ELR (cell line): ENCODE results near the gene PALD1.

ENCODE experiments used
- DNase-seq: peaks from one replicate; pipeline ENCODE4 v3.0.0-alpha.2; 2015; ENCODE audit warnings: low read depth

The PALD1 gene

DNA sequence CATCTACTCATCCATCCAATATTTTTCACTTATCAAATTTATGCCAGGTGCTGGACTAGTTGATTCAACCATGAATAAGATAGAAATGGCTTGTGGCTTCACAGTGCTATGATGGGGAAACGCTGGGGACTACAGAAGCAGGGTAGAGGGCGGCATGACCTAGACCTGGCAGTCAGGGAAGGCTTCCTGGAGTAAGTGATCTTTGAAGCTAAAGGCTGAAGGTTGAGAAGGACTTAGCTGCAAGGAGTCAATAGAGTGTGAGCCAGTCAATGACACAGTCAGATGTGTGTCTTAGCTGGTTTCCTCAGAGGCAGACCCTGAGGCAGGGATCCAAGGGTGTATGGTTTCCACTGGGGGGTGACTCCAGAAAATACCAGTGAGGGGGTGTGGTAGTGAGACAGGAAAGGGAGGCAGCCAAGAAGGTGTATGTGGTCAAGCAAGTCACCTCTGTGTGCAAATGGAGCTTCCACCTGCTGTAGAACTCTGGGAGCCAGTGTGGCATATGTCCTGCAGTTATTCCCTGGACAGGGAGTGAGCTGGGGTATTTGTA lies 113.7 kb downstream of the PALD1 start:
- DNase-seq: no peak

DNA sequence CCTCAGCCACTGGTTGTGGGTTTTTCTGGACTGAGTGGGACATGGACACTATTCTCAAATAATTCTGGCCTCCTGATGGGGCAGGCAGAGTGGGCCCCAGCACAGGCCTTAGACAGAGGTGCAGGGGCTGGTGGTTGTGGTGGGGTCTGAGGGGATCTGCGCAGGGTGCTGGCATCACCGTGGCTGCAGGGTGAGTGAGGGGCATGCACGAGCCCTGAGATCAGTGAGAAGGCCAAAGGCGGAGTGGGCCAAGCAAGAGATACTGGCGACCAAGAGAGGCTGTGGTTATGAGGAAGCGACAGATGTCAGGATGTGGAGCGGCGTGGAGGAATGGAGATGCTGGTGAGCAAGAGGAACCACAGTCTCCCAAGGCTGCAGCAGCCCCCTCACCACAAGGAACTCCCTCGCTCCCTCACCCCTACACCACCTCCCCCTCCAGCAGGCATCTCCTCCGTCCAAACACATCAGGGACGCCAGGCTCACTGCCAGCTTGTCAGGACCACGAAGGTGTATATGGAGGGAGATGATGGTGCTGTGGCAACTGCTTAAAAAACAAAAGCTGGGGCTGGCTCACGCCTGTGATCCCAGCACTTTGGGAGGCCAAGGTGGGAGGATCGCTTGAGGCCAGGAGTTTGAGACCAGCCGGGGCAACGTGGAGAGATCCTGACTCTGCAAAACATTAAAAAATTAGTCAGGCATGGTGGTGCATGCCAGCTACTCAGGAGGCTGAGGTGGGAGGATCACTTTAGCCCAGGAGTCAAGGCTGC lies 114.4 kb downstream of the PALD1 start:
- no peak for DNase-seq

DNA sequence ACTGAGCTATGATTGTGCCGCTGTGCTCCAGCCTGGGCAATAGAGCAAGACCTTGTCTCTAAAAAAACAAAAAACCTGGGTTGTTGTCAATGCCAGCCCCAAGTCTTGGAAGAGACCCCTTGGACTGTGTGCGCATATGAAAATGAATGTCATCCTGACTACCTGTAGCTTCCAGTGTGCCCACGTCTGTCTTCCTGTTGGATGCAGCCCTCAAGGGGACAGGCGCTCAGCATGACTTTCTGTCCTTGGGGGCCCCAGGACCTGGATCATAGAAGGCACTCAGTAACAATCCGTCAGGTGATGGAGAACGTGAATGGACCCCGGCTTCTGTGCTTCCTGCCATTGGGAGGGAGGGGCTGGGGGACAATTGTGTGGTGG lies 114.9 kb downstream of the PALD1 start:
- no peak for DNase-seq

DNA sequence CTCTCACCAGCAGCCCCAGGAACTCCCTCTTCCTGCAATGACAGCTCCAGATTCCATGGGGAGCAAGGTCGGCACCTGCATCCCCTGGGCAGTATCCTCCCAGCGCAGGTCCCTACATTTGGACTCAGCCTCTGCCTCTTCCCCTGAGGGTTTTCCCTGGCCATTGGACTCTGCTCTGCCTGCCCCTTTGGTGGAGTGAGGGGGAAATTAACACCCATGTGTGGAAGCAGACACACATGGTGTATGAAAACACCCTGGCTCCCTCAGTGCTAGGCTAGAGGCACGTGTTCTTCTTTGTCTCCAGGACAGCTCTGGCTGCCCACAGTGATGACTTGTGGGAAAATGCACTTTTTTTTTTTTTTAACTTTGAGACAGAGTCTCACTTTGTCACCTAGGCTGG lies 115.6 kb downstream of the PALD1 start:
- DNase-seq: no peak

DNA sequence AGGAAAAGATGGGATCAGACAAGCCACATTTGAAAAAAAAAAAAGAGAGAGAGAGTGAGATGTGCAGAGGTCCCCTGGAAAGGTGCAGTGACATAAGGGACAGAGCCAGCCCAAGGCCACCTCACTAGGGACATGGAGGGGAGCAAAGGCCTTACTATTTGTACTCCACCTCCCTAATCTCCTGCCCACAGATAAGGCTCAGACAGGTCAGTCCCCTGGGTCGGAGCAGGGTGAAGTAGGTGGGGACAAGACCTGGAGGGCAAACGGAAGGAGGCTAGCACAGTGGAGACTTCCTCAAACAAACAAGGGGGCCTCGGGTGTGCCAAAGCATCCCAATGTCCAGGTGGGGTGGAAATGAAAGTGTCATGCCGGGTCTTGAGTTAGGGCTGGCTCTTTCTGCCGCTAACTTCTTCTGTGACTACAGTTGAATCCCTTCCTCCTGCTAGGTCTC lies 117.0 kb downstream of the PALD1 start:
- no peak for DNase-seq

DNA sequence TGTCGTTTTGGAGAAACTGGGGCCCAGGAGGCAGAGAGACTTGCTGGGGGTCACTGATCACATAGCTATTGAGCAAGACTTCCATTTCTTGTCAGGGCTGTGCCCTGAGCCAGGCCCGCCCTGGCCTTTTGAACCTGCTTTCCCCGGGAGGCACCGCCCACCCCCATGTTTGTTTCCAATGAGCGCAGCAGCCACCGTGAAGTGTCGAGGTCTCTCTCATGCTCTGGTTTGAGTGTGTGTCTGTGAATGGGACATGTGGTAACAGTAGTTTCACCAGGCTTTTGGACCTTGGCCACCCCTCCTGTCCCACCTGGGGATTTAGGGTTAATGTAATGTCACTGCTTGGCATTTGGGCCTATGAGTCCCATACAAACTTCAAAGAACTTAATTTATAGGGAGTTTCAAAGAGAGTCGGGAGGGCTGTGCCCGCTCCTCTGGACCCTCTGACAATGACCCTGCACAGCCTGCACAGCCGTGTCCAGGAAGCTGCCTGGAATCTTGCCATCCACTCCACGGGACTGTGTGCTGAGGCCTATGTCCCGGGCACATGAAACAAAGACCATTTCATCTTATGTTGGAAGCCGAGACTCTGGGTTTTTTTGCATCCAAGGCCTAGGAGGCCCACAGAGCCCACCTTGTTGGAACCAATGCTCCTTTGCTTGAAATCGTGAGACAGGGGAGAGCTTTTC lies 117.7 kb downstream of the PALD1 start:
- no peak for DNase-seq

DNA sequence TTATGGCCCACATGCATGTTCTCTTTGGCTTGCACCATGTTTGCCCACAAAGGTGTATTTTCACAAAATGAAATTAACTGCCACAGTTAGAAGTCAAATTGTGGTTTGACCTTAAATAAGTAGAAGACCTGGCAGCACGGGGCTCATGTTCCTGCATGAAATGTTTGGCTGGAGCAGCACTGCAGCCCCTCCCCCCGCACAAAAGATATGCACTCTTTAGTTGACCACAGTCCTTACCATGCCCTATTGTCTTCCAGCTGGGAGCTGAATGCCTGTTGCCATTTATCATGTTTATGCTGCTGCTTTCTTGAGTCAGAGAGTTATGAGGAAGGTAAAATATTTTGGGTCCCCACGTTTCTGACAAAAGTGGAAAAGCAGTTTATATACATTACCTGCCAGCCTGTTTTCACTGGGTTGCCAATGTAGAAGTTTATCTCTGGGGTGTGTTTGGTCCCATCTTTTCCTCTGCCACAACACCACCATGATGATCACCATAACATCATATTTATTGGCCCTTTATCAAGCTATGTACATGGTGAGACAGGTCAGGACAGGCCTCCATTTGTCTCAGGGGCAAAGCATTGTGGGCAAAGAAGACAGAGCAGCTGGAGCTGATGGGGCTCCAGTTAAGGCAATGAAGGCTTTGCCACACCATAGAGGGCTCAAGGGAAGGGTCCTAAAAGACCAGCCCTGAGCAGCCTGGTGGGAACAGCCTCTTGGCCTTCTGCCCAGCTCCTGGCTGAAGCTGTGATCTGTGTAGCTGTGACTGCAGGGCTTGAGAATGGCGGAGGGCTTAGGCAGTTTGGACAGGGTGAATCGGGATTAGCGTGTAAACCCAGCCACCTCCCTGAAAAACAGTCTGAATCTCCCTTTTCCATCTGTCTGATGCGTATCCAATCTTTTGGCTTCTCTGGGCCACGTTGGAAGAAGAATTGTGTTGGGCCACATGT lies 118.6 kb downstream of the PALD1 start:
- DNase-seq: no peak

DNA sequence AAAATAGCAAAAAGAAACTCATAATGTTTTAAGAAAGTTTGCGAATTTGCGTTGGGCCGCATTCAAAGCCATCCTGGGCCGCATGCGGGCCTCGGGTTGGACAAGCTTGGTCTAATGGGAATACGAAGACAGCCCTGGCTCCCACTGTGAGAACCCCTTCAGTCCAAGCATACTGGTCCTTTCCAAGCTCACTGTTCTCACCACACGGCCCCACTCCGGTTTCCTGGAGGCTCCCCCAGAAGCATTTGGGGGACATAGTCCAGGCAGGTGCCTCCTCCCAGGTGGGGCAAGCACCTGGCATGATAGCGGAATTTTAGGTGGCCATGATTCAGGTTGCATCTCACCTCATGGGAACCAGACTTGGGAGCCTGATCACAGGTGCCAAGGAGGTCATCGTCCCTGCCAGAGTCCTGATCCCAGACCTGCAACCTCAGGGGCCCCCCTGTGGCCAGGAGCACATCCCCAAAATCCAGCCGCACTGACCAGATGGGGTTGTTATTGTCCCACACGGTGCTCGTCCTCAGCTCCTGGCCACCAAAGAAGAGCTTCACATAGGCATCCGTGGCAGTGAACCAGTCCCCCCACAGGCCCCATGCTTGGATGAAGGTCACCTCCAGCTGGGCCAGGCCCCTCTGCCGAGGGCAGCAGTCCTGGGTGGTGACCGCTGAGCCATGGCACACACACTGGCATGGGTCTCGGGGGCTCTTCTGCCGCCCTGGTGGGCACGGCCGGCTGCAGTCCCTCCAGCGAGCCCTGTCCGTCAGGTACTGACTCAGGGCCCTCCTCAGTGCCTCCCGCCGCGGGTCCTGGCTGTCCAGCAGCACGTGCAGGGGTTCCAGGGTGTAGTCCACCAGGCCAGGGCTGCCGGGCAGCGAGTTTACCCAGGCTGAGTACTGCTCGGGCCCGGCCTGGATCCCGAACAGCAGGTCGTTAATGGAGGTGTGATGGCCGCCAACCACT lies 119.6 kb downstream of the PALD1 start:
- DNase-seq: no peak

DNA sequence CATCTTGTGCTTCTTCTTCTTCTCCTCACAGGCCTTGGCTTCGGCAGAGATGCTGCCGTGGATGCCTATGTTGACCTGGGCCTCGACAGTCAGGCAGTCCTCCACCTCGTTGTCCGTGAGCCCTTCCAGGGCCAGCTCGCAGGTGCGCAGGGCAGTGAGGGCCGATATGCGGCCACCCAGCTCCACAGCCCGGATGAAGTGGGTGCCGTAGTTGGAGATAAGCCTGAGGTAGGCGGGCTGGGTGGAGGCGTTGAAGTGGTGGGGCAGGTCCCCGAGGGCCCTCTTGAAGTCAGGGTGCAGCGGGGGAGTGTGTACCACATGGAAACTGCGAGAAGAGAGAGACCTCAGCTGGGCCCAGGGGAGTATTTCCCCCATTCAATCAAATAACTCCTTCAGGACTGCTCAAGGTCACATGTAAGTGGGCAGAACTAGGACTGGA lies 120.3 kb downstream of the PALD1 start:
- no peak for DNase-seq

DNA sequence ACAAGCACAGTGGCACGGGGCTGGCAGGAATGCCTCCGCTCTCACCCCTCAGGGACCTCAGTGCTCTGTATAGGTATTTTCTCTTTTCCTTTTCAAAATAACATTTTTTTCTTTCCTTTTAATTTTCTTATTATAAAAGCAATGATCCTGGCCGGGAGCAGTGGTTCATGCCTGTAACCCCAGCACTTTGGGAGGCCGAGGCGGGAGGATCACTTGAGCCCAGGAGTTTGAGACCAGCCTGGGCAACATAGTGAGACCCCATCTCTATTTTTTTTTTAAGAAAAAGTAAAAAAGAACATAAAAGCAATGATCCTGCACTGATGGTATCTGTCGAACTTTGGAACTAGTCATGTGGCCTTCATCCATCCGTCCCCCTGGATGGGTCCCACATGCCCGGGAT lies 120.8 kb downstream of the PALD1 start:
- DNase-seq: no peak

DNA sequence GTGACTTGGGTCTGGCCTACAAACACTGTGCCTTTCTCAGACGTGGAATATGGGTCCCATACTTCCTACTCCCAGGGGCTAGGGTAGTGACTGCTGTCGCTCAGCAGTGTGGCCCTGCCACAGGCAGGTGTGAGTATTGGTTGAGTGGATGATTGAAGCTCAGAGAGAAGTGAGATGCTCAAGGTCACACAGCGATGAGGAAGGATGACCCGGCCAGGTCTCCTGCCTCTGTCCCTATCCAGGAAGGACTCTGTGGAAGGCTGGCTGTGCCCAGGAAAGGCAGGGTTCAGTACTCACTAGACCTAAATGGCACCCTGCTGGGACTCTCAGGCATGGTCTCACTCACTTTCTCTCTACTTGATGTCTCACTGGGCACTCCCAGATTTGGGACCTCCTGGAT lies 121.2 kb downstream of the PALD1 start:
- DNase-seq: no peak

DNA sequence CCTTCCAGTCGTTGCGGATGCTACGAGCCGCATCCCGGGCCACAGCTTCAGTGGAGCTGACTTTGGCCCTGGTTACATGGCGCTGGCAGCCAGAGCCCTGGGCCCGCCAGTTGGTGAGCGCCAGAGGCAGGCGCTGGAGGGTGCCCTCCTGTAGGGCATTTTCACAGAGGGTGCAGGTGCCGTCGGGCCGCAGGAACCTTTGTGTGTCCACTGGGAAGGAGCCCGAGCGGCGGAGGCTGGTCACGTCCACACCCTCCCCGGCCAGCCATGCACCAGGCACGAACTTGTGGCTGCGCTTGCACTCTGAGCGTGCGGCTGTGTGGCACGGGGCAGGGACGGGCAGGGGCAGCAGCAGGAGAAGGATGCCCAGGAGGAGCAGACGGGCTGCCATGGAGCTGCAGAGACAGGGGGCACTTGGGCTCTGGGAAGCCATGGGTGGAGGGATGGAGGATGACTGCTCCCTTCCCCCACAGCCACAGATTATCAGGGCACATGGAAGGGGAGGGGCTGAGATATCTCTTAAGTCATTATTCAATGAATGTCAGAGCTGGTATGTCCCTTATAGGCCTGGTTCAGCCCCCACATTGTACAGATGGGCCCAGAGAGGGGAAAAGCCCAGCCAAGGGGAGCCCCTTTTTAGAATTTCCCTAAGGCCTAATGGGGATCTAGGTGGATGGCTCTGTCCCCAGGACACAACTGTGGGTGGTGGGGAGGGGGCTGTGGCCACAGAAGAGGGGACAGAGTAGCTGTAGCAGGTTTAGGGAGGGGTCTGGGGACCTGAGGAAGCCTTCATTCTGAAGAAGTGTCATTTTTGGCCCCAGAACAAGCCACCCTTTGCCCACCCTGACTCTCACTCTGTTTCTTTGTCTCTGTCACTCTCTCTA lies 122.2 kb downstream of the PALD1 start:
- no peak for DNase-seq

DNA sequence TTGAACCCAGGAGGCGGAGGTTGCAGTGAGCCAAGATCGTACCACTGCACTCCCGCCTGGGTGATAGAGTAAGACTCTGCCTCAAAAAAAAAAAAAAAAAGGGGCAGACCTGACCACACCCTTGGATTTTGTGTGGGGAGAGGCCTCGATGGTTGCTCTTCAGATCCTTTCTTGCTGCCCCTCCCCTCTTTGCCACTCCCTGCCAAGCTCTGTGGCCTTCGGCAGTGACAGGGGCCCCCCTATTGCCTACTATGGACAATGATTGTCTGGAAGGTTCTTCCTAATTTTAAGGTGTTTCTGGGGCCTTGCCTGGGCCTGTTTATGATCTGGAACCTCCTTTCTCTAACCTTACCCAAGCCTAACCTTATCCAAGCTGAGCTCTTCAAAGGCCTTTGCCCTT lies 123.2 kb downstream of the PALD1 start:
- no peak for DNase-seq

DNA sequence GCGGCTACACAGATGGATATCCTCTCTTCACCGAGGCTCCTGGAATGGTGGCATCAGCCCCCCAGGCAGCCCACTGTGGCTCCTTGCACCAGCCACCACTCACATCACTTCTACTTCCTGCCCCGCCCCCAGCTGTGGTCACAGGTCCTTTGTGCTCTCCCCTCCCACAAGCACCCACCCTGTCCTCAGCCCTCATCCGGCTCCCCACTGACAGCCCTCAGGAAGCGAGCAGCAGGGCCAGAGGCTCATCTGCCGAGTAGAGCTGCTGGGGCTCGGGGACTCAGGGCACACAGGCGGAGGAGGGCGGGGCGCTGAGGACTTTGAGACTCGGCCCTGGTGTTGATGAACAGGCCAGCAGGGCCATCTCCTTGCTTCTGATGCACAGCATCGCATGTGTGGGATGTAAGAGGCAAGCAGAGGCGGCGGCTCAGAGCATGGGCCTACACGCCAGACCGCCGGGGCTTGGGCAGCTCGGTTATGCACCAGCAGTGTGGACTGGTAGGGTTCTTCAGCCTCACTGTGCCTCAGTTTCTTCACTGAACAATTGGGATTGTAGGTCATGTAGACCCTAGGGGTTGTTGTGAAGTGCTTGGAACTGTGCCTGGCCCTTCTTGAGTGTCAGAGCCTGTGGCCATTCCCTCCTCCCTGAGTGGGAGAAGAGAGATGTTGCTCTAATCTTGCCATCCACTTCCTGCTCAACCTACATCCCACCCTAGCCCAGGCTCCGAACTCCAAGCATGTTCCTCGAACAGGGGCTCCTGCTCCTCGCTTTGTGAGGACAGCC lies 124.3 kb downstream of the PALD1 start, which contains the start of gene PRF1:
Gene PRF1, minus strand, starts transcription at position 77 of the 784 bp plus-strand sequence. CDS start 1,839 bp downstream, outside the sequence.
- DNase-seq: no peak

DNA sequence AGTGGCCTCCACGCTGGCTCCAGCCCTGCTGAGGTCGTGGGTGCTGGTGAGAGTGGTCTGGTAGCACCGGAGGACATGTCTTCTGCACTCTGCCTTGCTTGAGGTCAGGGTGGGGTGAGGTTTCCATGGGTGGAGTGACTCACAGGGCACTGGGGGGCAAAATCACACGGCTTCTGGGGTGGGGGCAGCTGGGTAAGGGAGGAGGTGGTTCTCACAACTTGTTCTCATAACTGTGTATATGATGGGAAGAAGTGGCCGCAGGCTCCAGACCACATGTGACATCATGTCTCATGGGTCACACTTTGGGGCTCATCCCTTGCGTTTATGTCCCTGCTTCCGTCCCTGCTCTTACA lies 124.9 kb downstream of the PALD1 start:
- DNase-seq: no peak

DNA sequence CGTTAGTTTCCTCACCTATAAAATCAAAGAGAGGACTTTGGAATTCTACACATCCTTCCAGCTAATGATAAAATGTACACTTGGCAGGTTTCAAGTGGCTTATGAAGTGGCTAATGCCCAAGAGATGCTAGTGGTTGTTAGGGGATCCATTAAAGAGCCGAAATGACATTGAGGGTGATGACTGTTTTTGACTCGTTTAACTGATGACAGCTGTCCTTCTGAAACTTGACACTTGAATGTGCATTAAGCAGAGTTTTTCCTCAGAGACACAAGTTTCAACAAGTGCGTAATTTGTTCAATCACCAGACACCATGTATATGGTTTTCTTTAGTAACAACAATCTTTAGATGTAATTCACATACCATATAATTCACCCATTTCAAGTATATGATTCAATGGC lies 125.5 kb downstream of the PALD1 start:
- DNase-seq: no peak

DNA sequence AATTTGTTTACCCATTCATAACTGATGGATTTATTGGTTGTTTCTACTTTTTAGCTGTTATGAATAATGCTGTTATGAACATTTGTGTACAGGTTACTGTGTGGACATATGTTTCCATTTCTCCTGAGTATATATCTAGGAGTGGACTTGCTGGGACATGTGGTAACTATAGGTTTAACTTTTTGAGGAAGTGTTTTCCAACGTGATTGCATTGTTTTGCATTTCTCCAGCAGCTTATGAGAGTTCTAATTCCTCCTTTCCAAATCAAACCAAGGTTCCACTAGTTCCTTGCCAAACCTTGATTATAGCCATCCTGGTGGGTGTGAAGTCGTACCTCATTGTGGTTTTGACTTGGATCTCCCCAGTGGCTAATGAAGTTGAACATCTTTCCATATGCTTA lies 126.6 kb downstream of the PALD1 start:
- DNase-seq: no peak

DNA sequence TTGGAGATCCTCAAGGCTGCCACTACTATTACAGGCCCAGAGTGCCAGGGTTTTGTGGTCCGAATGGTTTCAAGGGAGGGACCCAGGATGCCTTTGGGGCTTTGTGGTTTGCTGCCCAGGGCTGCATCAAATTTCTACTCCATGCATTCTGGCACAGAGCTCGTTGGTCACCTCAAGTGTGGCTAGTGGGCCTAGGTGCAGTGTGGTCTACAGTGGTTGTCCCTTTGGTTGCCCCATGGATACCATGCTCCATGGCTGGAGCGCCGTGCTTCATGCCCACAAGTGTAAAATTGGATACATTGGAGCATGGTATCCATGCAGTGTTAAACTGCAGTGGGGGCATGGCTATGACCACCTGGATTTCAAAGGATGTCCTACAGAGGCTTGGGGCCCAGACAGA lies 129.4 kb downstream of the PALD1 start:
- DNase-seq: no peak

DNA sequence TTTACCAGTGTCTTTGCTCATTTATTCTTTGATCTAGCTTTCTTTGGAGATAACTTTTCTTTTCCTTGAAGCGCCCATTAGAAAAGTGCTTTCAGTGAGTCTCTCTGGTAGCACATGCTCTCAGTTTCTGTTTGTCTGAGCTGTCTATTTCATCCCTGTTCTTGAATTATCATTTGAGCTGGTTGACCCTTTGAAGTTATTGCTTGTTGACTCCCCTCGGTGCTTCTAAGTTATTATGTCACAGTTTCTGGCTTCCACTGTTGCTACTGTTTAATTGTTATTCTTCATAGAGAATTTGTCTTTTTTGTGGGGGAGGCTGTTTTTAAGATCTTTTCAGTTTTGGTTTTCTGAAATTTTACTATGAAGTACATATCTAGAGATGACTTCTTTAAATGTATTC lies 135.4 kb downstream of the PALD1 start:
- DNase-seq: no peak
